ENCODE data around the gene GRID2. TPM values are rescaled to one million over a fixed set of nuclear protein-coding genes. Genes with fewer than 3 reads are reported as not detected.

The GRID2 gene
- total RNA-seq, 1 donor from 2014 or later = not detected

GRCh38 chr4:93759506-93759905 is 1455.7 kb downstream of the GRID2 start:
- DNase-seq (ENCODE audit: low spot score) = no peak
- no peaks in the 10 kb centered on the region for H3K9me3 Mint-ChIP-seq
- intact Hi-C loops (cut with micrococcal nuclease) = no loop called here
- no peak overlapping the region for H3K4me3 Mint-ChIP-seq (ENCODE audit: low read depth)
- no peaks in the 10 kb centered on the region for H3K4me1 Mint-ChIP-seq (ENCODE audit: low read depth)
- no peaks in the 10 kb centered on the region for H3K36me3 Mint-ChIP-seq (ENCODE audit: low read depth)
- no peak overlapping the region for H3K27ac Mint-ChIP-seq
- no peaks in the 10 kb centered on the region for H3K27me3 Mint-ChIP-seq (ENCODE audit: low read depth)

DNA sequence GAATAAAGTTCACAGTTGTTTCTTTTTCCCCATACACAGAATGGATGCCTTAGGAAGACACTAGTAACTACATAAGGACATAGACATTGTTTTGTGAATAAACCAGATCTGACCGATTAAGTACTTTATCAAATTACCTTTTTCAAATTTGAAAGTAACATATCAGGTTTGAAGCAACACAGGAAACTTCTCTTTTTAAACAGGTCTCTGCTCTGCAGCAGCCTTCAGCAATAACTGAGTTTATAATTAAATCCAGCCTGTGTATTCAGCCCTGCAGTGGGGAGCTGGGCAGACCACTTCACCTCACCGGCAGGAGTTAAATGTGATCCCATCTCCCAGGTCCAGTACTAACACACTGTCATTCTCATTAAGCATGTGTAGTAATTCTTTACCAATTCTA is 1456.5 kb downstream of the GRID2 start:
- Mint-ChIP-seq H3K36me3 (ENCODE audit: low read depth) (no peaks in the 10 kb centered on the region), H3K4me3 (ENCODE audit: low read depth) (no peak overlapping the region), H3K9me3 (no peaks in the 10 kb centered on the region), H3K27ac (no peak overlapping the region), H3K27me3 (ENCODE audit: low read depth) (no peaks in the 10 kb centered on the region), H3K4me1 (ENCODE audit: low read depth) (no peaks in the 10 kb centered on the region)
- no peak for DNase-seq (ENCODE audit: low spot score)
- intact Hi-C loops (cut with micrococcal nuclease) = no loop called here

- H3K27me3 Mint-ChIP-seq (ENCODE audit: low read depth) = no peaks in the 10 kb centered on the region
- H3K27ac Mint-ChIP-seq = no peak overlapping the region
- DNase-seq (ENCODE audit: low spot score) = no peak
Measured at GRCh38 chr4:93761286-93761685, 1457.5 kb downstream of the GRID2 start.

GRCh38 chr4:93764639-93765246 is 1461.0 kb downstream of the GRID2 start:
- Mint-ChIP-seq H3K36me3 (ENCODE audit: low read depth) (no peaks in the 10 kb centered on the region), H3K27me3 (ENCODE audit: low read depth) (no peaks in the 10 kb centered on the region), H3K4me1 (ENCODE audit: low read depth) (no peaks in the 10 kb centered on the region), H3K4me3 (ENCODE audit: low read depth) (no peak overlapping the region), H3K27ac (no peak overlapping the region), H3K9me3 (no peaks in the 10 kb centered on the region)
- intact Hi-C loops (cut with micrococcal nuclease) = no loop called here
- no peak for DNase-seq (ENCODE audit: low spot score)

More at GRCh38 chr4:93761286-93761685, 1457.5 kb downstream of the GRID2 start:
- no peaks in the 10 kb centered on the region for H3K36me3 Mint-ChIP-seq (ENCODE audit: low read depth)
- H3K4me3 Mint-ChIP-seq (ENCODE audit: low read depth) = no peak overlapping the region
- no peaks in the 10 kb centered on the region for H3K9me3 Mint-ChIP-seq
- intact Hi-C loops (cut with micrococcal nuclease) = no loop called here
- no peaks in the 10 kb centered on the region for H3K4me1 Mint-ChIP-seq (ENCODE audit: low read depth)

- intact Hi-C loops (cut with micrococcal nuclease) = no loop called here
- H3K36me3 Mint-ChIP-seq (ENCODE audit: low read depth) = no peaks in the 10 kb centered on the region
- H3K27ac Mint-ChIP-seq = no peak overlapping the region
- no peaks in the 10 kb centered on the region for H3K4me1 Mint-ChIP-seq (ENCODE audit: low read depth)
- H3K4me3 Mint-ChIP-seq (ENCODE audit: low read depth) = no peak overlapping the region
- H3K27me3 Mint-ChIP-seq (ENCODE audit: low read depth) = no peaks in the 10 kb centered on the region
- H3K9me3 Mint-ChIP-seq = no peaks in the 10 kb centered on the region
- DNase-seq (ENCODE audit: low spot score) = no peak
Measured at GRCh38 chr4:93767917-93768316, 1464.2 kb downstream of the GRID2 start.

DNA sequence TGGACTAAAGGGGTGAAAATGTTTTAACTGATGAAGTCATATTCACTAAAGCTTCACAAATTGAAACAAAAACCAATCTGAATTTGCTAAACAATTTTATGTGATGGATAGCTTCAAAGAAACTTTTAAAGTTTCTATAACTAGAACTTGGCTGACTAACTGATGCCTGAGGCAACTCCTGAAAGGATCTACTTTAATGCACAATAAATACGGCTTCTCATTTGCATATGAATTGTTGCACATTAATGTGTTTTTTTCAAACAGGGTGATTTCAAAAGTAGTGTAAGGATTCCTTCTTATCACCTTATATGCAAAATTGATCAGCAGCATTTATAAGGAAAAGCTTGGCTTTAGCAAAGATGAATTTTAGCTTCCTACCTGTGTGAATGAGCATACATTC is 1466.4 kb downstream of the GRID2 start:
- Mint-ChIP-seq H3K9me3 (no peaks in the 10 kb centered on the region), H3K4me3 (ENCODE audit: low read depth) (no peak overlapping the region), H3K36me3 (ENCODE audit: low read depth) (no peaks in the 10 kb centered on the region), H3K4me1 (ENCODE audit: low read depth) (no peaks in the 10 kb centered on the region), H3K27ac (no peak overlapping the region), H3K27me3 (ENCODE audit: low read depth) (no peaks in the 10 kb centered on the region)
- DNase-seq (ENCODE audit: low spot score) = no peak
- intact Hi-C loops (cut with micrococcal nuclease) = no loop called here

DNA sequence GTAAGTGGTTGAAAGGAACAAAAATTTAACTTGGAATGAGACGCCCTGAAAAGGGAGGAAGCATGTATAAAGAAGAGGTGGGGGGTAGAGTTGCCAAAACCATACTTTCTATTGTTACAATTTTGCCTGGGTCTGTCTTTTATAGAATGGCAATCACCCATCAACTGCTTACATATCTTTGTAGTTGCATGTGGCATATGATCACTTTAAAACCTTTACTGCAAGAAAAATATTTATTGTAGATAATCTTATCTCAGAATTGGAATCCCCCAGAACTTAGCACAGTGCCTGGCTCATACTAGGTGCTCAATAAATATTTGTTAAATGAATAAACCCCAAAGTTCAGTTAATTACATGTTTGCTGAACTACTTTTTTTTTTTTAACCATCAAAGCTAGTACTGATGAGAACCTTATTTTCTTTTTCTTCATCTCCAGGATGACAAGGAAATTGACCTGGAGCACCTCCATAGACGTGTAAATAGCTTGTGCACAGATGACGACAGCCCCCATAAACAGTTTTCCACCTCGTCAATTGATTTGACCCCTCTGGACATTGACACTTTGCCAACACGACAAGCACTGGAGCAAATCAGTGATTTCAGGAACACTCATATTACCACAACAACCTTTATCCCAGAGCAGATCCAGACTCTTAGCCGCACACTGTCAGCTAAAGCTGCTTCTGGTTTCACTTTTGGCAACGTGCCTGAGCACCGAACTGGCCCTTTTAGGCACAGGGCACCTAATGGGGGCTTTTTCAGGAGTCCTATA is 1468.1 kb downstream of the GRID2 start:
- DNase-seq (ENCODE audit: low spot score) = no peak
- H3K4me1 Mint-ChIP-seq (ENCODE audit: low read depth) = no peaks in the 10 kb centered on the region
- no peaks in the 10 kb centered on the region for H3K9me3 Mint-ChIP-seq
- H3K27me3 Mint-ChIP-seq (ENCODE audit: low read depth) = no peaks in the 10 kb centered on the region
- no peak overlapping the region for H3K27ac Mint-ChIP-seq
- H3K36me3 Mint-ChIP-seq (ENCODE audit: low read depth) = no peaks in the 10 kb centered on the region
- intact Hi-C loops (cut with micrococcal nuclease) = no loop called here
- H3K4me3 Mint-ChIP-seq (ENCODE audit: low read depth) = no peak overlapping the region

DNA sequence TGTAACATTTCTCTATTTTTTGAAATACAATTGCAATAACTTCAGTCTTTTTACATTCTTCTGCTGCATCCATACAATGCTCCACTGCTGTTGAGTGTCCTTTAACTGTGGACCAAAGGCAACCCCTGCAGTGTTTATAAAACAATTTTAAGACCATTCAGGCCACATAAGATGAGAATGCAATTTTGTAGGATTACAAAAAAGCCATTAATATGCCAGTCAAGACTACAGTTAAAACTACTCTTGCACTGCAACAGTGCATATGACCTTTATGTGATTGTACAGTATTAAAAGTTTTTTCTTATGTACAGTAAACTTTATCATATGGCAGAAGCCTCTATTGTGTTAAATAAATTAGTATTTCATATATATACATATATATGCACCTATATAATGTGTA is 1469.1 kb downstream of the GRID2 start:
- H3K27ac Mint-ChIP-seq = no peak overlapping the region
- H3K4me3 Mint-ChIP-seq (ENCODE audit: low read depth) = no peak overlapping the region
- no peak for DNase-seq (ENCODE audit: low spot score)
- H3K27me3 Mint-ChIP-seq (ENCODE audit: low read depth) = no peaks in the 10 kb centered on the region
- no peaks in the 10 kb centered on the region for H3K9me3 Mint-ChIP-seq
- H3K36me3 Mint-ChIP-seq (ENCODE audit: low read depth) = no peaks in the 10 kb centered on the region
- no peaks in the 10 kb centered on the region for H3K4me1 Mint-ChIP-seq (ENCODE audit: low read depth)
- intact Hi-C loops (cut with micrococcal nuclease) = no loop called here

DNA sequence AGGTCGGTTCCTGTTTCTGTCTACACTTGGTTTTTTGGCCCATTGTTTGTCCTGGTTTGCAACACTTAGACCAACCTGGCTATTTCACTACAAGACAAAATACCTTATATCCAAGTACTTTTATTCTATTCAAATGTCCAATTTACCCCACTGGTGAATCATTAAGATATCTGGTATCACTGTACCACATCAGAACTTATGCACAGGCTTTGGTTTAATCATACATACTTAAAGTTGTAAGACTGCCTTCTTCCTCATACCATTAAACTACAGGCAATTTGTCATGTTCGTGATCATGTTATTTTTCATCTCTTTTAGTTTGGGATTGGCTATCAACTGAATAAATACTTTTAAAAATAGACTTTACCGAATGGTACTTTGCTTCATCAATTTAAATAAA is 1471.8 kb downstream of the GRID2 start:
- Mint-ChIP-seq H3K4me3 (ENCODE audit: low read depth) (no peak overlapping the region), H3K36me3 (ENCODE audit: low read depth) (no peaks in the 10 kb centered on the region), H3K4me1 (ENCODE audit: low read depth) (no peaks in the 10 kb centered on the region), H3K27ac (no peak overlapping the region), H3K9me3 (no peaks in the 10 kb centered on the region), H3K27me3 (ENCODE audit: low read depth) (no peaks in the 10 kb centered on the region)
- no peak for DNase-seq (ENCODE audit: low spot score)
- intact Hi-C loops (cut with micrococcal nuclease) = no loop called here

- DNase-seq (ENCODE audit: low spot score) = no peak
- intact Hi-C loops (cut with micrococcal nuclease) = no loop called here
- Mint-ChIP-seq H3K9me3 (no peaks in the 10 kb centered on the region), H3K27me3 (ENCODE audit: low read depth) (no peaks in the 10 kb centered on the region), H3K4me3 (ENCODE audit: low read depth) (no peak overlapping the region), H3K36me3 (ENCODE audit: low read depth) (no peaks in the 10 kb centered on the region), H3K4me1 (ENCODE audit: low read depth) (no peaks in the 10 kb centered on the region), H3K27ac (no peak overlapping the region)
Measured at GRCh38 chr4:93776386-93777080, 1472.8 kb downstream of the GRID2 start.

DNA sequence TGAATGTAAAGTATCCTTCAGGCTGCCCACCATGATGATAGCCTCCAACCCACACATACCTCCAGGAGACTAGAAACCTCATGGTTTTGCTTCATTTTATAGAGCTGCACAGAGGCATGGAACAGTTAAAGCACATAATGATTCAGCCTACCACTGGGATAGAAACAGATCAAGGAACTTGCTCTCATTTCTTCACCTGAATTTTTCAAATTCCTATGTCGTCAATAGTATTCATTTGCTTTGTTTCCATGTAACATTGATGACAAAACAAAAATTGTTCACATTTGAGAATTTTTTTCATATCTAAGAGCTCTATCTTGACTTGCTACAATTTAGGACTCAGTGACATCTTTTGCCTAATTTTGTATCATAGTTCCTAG is 1473.3 kb downstream of the GRID2 start:
- H3K4me1 Mint-ChIP-seq (ENCODE audit: low read depth) = no peaks in the 10 kb centered on the region
- no peaks in the 10 kb centered on the region for H3K27me3 Mint-ChIP-seq (ENCODE audit: low read depth)
- no peak overlapping the region for H3K27ac Mint-ChIP-seq
- DNase-seq (ENCODE audit: low spot score) = no peak
- no peaks in the 10 kb centered on the region for H3K36me3 Mint-ChIP-seq (ENCODE audit: low read depth)
- H3K4me3 Mint-ChIP-seq (ENCODE audit: low read depth) = no peak overlapping the region
- no peaks in the 10 kb centered on the region for H3K9me3 Mint-ChIP-seq
- intact Hi-C loops (cut with micrococcal nuclease) = no loop called here

- no peak overlapping the region for H3K27ac Mint-ChIP-seq
- no peak overlapping the region for H3K4me3 Mint-ChIP-seq (ENCODE audit: low read depth)
- no peaks in the 10 kb centered on the region for H3K27me3 Mint-ChIP-seq (ENCODE audit: low read depth)
- no peaks in the 10 kb centered on the region for H3K36me3 Mint-ChIP-seq (ENCODE audit: low read depth)
- no peak for DNase-seq (ENCODE audit: low spot score)
- intact Hi-C loops (cut with micrococcal nuclease) = no loop called here
- H3K9me3 Mint-ChIP-seq = no peaks in the 10 kb centered on the region
- no peaks in the 10 kb centered on the region for H3K4me1 Mint-ChIP-seq (ENCODE audit: low read depth)
Measured at GRCh38 chr4:93779228-93779627, 1475.5 kb downstream of the GRID2 start.

DNA sequence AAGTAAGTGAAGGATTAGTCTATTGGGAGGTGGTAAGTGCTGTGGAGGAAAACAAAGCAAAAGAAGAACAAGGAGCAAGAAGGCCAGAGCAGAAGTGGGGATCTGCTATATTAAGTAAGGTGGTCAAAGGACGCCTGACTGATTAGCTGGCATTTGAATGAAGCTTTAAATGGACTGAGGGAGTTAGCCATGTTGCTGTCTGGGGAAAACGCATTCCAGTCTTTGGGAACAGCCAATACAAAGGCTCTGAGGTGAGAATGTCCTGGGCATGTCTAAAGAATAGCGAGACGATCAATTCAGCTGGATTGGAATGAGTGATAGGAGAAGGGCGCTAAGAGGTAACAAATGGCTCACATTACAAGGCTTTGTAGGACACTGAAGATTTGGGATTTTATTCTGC is 1476.3 kb downstream of the GRID2 start:
- Mint-ChIP-seq H3K36me3 (ENCODE audit: low read depth) (no peaks in the 10 kb centered on the region), H3K4me3 (ENCODE audit: low read depth) (no peak overlapping the region), H3K4me1 (ENCODE audit: low read depth) (no peaks in the 10 kb centered on the region), H3K9me3 (no peaks in the 10 kb centered on the region), H3K27ac (no peak overlapping the region), H3K27me3 (ENCODE audit: low read depth) (no peaks in the 10 kb centered on the region)
- intact Hi-C loops (cut with micrococcal nuclease) = no loop called here
- DNase-seq (ENCODE audit: low spot score) = no peak

Data from activated T-helper 2 cell treated with anti-CD3 and anti-CD28 coated beads, Interferon-gamma antibody, Interleukin-2, Interleukin-4, amounts not matched to agents 10 μg/mL and 5 μg/mL and 100 μg/mL, durations not matched to agents 14 hours and 24 hours and 36 hours (primary cell).